ENCODE data around the gene AEN.
A peak's percentile ranks its signal among the peaks of the same experiment; 100 is the strongest.

The AEN gene

DNA sequence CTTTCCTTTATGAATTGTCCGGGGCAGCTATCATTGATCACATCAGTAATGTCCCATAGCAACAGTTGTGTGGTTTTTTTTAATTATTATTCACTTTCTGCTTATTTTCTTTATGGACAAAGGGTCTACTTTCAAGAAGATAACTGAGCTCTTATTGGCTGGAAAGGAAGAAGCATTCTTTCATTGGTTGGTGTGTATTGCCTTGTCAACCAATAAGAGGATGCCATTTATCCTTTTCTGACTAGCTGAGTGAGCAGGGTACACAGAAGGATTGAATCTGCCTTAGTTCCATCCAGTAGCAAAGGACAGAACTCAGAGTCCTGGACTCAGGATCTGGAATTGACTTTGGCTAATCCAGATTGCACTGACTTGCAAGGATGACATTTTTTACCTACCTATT, 13.2 kb upstream of the AEN start:
- Histone ChIP-seq H3K4me3 (ENCODE audit: insufficient read length, low read depth) (no peak overlapping the region), H3K36me3 (ENCODE audit: insufficient read depth, insufficient read length, low read length) (no peaks in the 10 kb centered on the region), H3K4me1 (ENCODE audit: insufficient read depth, insufficient read length) (peaks cover 31% of the 10 kb centered on the region), H3K9ac (ENCODE audit: insufficient read length, low read depth) (no peak overlapping the region), H3K9me3 (ENCODE audit: insufficient read depth, low read length) (no peaks in the 10 kb centered on the region), H3K27me3 (ENCODE audit: insufficient read depth, insufficient read length) (peaks cover 100% of the 10 kb centered on the region)
- TF ChIP-seq YY1 (IDR thresholded peaks at IDR 0.05; ENCODE audit: insufficient read depth, insufficient read length) = no peak
- no peak for TF ChIP-seq SUZ12 (IDR thresholded peaks at IDR 0.05; ENCODE audit: extremely low read depth, insufficient read depth, insufficient read length)
- no peak for TF ChIP-seq ZNF274 (IDR thresholded peaks at IDR 0.05; ENCODE audit: low read depth, low read length)
- no peak for DNase-seq (ENCODE audit: low read depth, low spot score)

DNA sequence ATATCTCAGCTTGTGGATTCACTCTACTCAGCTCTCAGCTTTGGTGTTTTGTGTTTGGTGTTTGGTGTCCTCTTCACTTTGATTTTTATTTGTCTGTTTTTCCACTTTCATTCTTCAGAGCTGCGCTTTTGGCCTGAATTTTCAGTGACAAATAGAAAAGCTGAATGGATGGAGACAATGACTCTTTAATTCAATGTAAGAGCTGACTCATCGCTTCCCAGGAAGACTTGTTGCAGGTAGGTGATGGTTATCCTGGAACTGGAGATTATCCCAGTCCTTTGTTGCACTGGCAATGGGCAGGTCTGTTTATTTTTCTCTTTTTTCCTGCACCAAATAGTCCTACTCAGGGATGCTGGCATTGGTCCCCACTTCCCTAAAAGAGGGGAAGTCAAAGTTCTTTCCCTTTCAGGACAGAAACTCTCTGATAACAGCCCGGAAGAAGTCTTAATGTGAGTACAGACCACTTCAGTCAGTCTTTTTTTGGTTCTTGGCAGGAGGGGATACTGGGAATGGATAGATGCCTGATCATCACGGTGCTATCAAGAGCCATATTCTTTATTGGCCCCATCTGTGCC, 12.4 kb upstream of the AEN start:
- Histone ChIP-seq H3K9me3 (ENCODE audit: insufficient read depth, low read length) (no peaks in the 10 kb centered on the region), H3K36me3 (ENCODE audit: insufficient read depth, insufficient read length, low read length) (no peaks in the 10 kb centered on the region), H3K27me3 (ENCODE audit: insufficient read depth, insufficient read length) (peaks cover 97% of the 10 kb centered on the region), H3K4me1 (ENCODE audit: insufficient read depth, insufficient read length) (peaks cover 30% of the 10 kb centered on the region), H3K4me3 (ENCODE audit: insufficient read length, low read depth) (no peak overlapping the region), H3K9ac (ENCODE audit: insufficient read length, low read depth) (no peak overlapping the region)
- DNase-seq (ENCODE audit: low read depth, low spot score) = no peak
- TF ChIP-seq SUZ12 (IDR thresholded peaks at IDR 0.05; ENCODE audit: extremely low read depth, insufficient read depth, insufficient read length) = no peak
- TF ChIP-seq YY1 (IDR thresholded peaks at IDR 0.05; ENCODE audit: insufficient read depth, insufficient read length) = no peak
- no peak for TF ChIP-seq ZNF274 (IDR thresholded peaks at IDR 0.05; ENCODE audit: low read depth, low read length)

DNA sequence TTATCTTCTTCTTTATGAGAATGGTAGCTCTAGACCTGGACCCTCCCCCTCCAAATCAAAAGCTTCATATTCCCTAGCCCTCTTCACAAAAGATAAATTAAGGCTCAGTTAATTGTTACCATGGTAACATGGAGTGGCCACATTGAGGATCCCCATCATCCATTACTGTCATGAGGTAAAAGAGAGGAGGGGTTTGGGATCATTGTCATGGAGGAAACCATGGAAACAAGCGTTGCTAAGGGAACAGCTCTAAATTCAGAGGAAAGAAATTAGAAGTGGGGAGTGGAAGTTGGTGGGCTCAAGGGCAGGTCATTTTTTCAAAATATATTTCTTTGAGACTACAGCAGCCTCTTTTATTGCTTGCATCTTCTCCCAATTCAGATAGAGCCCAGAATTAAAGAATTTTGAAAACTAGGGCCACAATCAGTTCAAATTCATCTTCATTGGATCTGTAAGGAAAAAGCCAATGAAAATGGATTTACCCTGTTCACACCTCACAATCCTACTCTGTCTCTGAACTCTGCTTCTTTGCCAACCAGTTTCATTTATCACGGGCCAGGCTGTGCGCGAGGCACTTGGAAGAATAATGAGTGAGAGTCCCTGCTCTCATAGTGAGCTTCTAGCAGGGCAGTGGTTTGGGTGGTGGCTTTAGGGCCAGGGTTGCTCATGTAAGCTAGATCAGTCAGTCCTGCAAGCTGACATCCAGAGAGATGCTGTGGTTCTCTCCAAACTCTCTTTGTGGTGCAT, 11.6 kb upstream of the AEN start:
- peaks cover 96% of the 10 kb centered on the region for H3K27me3 ChIP-seq (ENCODE audit: insufficient read depth, insufficient read length)
- no peaks in the 10 kb centered on the region for H3K9me3 ChIP-seq (ENCODE audit: insufficient read depth, low read length)
- no peaks in the 10 kb centered on the region for H3K36me3 ChIP-seq (ENCODE audit: insufficient read depth, insufficient read length, low read length)
- TF ChIP-seq SUZ12 (IDR thresholded peaks at IDR 0.05; ENCODE audit: extremely low read depth, insufficient read depth, insufficient read length) (no peak), YY1 (IDR thresholded peaks at IDR 0.05; ENCODE audit: insufficient read depth, insufficient read length) (no peak), ZNF274 (IDR thresholded peaks at IDR 0.05; ENCODE audit: low read depth, low read length) (no peak)
- H3K4me3 ChIP-seq (ENCODE audit: insufficient read length, low read depth) = no peak overlapping the region
- H3K4me1 ChIP-seq (ENCODE audit: insufficient read depth, insufficient read length) = peaks cover 25% of the 10 kb centered on the region
- no peak for DNase-seq (ENCODE audit: low read depth, low spot score)
- no peak overlapping the region for H3K9ac ChIP-seq (ENCODE audit: insufficient read length, low read depth)

DNA sequence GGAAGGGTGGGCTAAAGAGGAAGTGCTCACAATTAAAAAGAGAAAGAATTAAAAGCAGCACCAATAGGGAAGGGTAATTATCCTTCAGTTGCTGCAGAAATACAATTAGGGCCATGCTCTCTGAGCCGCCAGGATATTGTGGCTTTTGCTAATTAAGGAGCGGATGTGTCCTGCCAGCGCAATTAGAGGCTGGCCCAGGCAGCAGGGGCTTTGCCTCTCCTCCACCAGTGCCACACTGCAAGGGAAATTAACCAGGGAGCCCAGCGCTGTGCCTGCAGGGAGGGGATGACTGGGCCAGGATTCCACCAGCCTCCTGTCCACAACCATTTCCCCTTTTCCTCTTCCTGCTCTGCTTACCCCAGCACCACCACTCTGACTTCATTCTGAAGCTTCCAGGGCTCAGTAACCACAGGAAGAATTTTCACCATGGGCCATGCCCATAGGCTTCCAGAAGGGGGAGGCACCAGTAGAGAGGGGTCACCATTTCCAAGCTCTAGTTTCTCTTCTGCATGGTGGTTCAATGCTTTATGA, 10.4 kb upstream of the AEN start:
- no peak for TF ChIP-seq YY1 (IDR thresholded peaks at IDR 0.05; ENCODE audit: insufficient read depth, insufficient read length)
- no peak for TF ChIP-seq SUZ12 (IDR thresholded peaks at IDR 0.05; ENCODE audit: extremely low read depth, insufficient read depth, insufficient read length)
- Histone ChIP-seq H3K4me3 (ENCODE audit: insufficient read length, low read depth) (no peak overlapping the region), H3K36me3 (ENCODE audit: insufficient read depth, insufficient read length, low read length) (no peaks in the 10 kb centered on the region), H3K4me1 (ENCODE audit: insufficient read depth, insufficient read length) (peaks cover 20% of the 10 kb centered on the region), H3K9ac (ENCODE audit: insufficient read length, low read depth) (no peak overlapping the region), H3K9me3 (ENCODE audit: insufficient read depth, low read length) (no peaks in the 10 kb centered on the region), H3K27me3 (ENCODE audit: insufficient read depth, insufficient read length) (peaks cover 86% of the 10 kb centered on the region)
- no peak for DNase-seq (ENCODE audit: low read depth, low spot score)

DNA sequence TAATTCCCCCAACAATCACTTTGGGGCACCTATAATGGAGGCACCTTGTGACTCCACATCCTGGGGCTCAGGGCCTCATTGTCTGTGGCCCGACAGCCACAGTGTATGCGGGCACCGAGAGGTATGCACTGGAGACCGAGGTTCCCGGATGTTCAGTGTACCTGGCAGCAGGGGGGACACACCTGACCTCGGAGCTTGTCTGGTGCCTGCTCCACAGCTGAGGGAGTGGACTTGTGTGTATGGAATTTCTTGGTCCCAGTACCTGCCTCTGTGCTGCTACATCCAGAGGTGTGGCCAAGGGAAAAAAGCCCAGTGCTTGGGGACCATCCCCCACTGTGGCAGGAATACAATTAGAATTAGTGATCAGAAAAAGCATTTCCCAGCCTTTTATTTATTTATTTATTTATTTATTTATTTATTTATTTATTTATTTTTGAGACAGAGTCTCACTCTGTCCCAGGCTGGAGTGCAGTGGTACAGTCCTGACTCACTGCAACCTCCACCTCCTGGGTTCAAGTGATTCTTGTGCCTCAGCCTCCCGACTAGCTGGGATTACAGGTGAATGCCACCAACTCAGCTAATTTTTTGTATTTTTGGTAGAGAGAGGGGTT, 8.8 kb upstream of the AEN start:
- H3K4me1 ChIP-seq (ENCODE audit: insufficient read depth, insufficient read length) = peaks cover 16% of the 10 kb centered on the region
- no peak overlapping the region for H3K4me3 ChIP-seq (ENCODE audit: insufficient read length, low read depth)
- DNase-seq (ENCODE audit: low read depth, low spot score) = no peak
- H3K27me3 ChIP-seq (ENCODE audit: insufficient read depth, insufficient read length) = peaks cover 71% of the 10 kb centered on the region
- TF ChIP-seq SUZ12 (IDR thresholded peaks at IDR 0.05; ENCODE audit: extremely low read depth, insufficient read depth, insufficient read length) (no peak), ZNF274 (IDR thresholded peaks at IDR 0.05; ENCODE audit: low read depth, low read length) (no peak), YY1 (IDR thresholded peaks at IDR 0.05; ENCODE audit: insufficient read depth, insufficient read length) (no peak)
- no peak overlapping the region for H3K9ac ChIP-seq (ENCODE audit: insufficient read length, low read depth)
- no peaks in the 10 kb centered on the region for H3K9me3 ChIP-seq (ENCODE audit: insufficient read depth, low read length)
- no peaks in the 10 kb centered on the region for H3K36me3 ChIP-seq (ENCODE audit: insufficient read depth, insufficient read length, low read length)

DNA sequence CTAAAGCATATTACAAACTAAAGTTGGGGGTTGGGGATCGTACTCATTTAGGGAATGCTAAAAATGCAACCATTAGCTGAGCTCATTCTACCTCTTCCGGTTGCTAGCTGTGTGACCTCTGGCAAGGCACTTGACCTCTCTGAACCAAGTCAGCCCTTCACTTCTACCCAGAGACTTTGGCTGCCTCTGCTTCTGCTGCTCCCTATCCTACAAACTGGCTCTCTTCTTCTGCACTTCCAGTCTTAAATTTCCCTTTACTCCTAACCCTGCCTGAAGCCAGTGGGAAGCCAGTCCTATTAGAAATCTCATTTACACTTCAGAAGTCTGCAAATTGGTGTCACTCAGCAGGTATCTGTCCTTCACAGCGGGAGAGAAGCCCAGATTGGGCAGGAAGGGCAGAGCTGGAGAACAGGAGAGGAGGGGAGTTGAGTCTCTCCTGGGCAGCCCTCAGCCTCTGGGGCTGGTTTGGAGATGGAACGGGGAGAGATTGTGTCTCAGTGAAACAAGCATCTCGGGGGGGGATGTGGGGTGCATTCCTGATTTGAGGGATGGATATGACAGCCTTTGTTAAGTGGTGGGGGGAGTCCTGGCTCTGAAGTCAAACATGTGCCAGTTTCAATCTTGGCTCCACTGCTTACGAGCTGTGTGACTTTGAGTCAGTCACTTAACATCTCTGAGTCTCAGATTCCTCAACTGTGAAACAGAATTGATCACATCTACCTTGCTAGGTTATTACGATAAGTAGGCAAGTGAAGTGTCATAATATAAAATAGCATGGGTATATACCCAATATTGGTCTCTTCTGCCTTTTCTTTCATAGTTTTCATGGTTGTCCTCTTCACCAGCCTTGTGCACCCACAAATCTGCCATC, 7.8 kb upstream of the AEN start:
- TF ChIP-seq ZNF274 (IDR thresholded peaks at IDR 0.05; ENCODE audit: low read depth, low read length) = no peak
- TF ChIP-seq SUZ12 (IDR thresholded peaks at IDR 0.05; ENCODE audit: extremely low read depth, insufficient read depth, insufficient read length) = no peak
- TF ChIP-seq YY1 (IDR thresholded peaks at IDR 0.05; ENCODE audit: insufficient read depth, insufficient read length) = no peak
- H3K4me1 ChIP-seq (ENCODE audit: insufficient read depth, insufficient read length) = peaks cover 16% of the 10 kb centered on the region
- H3K9ac ChIP-seq (ENCODE audit: insufficient read length, low read depth) = no peak overlapping the region
- peaks cover 61% of the 10 kb centered on the region for H3K27me3 ChIP-seq (ENCODE audit: insufficient read depth, insufficient read length)
- DNase-seq (ENCODE audit: low read depth, low spot score) = peak; percentile 76
- H3K9me3 ChIP-seq (ENCODE audit: insufficient read depth, low read length) = no peaks in the 10 kb centered on the region
- no peaks in the 10 kb centered on the region for H3K36me3 ChIP-seq (ENCODE audit: insufficient read depth, insufficient read length, low read length)
- H3K4me3 ChIP-seq (ENCODE audit: insufficient read length, low read depth) = no peak overlapping the region

Data from NT2/D1 (cell line).